ENCODE measurements around the gene CPZ.
"Not testable (repeated sequence)": the region's sequence is repeated elsewhere in the genome, so short reads cannot be mapped to it uniquely, and the experiment has no call there.

The CPZ gene

DNA sequence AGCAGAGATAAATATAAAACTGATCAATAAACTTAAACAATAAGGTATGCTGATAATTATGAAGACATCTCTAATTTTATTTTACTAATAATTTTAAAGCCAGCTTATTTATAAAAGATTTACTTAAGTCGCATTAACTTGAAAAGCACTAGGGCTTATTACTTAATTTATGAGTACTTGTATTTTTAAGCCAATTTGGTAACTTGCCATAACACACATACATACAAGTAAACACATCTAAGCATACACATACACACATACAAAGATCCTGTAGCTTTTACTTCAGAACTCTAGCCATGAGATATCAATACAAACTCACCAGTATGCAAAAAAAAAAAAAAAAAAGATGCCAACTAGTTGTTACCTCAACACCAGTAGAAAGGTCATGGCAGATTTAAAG is 22.4 kb upstream of the CPZ start:
- Histone ChIP-seq H3K36me3 (no peaks in the 10 kb centered on the region), H3K27me3 (no peaks in the 10 kb centered on the region), H3K4me3 (ENCODE audit: low read depth, low read length) (no peak overlapping the region), H3K4me1 (no peaks in the 10 kb centered on the region), H3K9me3 (no peaks in the 10 kb centered on the region; the same call in 1 of the 2 replicates)
- TF ChIP-seq, protein P1, sequence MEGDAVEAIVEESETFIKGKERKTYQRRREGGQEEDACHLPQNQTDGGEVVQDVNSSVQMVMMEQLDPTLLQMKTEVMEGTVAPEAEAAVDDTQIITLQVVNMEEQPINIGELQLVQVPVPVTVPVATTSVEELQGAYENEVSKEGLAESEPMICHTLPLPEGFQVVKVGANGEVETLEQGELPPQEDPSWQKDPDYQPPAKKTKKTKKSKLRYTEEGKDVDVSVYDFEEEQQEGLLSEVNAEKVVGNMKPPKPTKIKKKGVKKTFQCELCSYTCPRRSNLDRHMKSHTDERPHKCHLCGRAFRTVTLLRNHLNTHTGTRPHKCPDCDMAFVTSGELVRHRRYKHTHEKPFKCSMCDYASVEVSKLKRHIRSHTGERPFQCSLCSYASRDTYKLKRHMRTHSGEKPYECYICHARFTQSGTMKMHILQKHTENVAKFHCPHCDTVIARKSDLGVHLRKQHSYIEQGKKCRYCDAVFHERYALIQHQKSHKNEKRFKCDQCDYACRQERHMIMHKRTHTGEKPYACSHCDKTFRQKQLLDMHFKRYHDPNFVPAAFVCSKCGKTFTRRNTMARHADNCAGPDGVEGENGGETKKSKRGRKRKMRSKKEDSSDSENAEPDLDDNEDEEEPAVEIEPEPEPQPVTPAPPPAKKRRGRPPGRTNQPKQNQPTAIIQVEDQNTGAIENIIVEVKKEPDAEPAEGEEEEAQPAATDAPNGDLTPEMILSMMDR (IDR thresholded peaks at IDR 0.05; ENCODE audit: low read depth, low read length), result no peak
- DNase-seq, result no peak

DNA sequence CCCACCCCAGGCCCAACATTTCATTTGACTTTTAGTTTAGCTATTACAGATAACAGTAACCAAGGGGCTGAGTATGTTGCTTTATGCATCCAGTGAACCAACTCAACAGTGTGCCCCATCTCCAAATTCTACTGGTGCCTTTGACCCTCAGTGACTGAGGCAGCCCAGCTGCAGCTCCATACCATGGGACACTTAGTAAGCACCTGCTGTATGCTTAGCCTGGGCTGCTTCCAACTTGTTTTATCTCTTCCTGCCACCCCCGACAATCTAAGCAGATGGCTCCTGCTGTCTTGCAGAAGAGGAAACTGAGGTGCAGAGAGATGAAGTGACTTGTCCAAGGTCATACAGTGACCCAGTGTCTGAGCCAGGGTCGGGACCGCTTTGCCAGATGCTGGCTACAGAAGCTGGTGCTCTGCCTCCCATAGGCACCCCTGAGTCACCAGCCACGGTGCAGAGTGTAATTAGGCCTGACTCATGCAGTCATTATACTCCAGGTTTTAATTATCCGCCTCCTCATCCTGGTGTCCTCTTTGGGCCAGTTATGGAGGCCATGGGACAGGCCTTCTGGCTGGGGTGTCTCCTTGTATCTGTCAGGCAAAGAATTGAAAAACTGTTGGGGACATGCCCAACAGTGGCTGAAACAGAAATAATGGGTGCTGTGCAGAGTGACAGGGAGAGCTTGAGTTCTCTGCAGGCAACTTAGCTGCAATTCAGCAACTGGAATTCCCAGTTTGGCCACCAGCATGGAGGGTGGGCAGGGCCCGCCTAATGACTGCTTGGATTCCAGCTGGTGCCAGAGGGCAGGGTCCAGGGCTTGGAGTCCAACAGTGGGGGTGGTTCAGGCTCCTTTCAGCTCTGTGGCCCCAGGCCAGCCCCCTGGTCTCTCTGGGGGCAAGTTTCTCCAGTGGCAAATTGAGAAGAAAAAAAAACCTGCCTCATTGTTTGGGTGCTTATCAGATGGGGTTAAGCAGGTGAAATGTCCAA is 20.6 kb upstream of the CPZ start:
- Histone ChIP-seq H3K27me3 (no peaks in the 10 kb centered on the region), H3K4me3 (ENCODE audit: low read depth, low read length) (no peak overlapping the region), H3K4me1 (no peaks in the 10 kb centered on the region), H3K9me3 (no peaks in the 10 kb centered on the region; the same call in 1 of the 2 replicates), H3K36me3 (no peaks in the 10 kb centered on the region)
- DNase-seq, result no peak
- TF ChIP-seq, protein P1 (IDR thresholded peaks at IDR 0.05; ENCODE audit: low read depth, low read length), result no peak

DNA sequence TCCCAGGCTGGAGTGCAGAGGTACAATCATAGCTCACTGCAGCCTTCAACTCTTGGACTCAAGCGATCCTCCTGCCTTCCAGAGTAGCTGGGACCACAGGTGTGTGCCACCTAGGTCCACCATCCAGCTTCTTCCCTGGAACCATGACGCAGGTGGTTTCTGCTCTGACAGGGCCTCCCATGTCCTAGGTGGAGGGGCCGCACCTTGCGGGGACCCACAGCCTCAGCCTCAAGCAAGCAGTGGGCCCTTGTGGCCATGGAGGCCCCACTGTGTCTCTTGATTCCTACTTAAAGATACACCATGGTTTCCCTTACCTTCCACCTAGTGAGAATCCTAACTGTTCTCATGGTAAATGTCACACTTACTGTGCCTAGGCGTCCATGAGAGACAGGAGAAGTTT is 19.3 kb upstream of the CPZ start:
- H3K27me3 ChIP-seq, result no peaks in the 10 kb centered on the region
- TF ChIP-seq, protein P1 (IDR thresholded peaks at IDR 0.05; ENCODE audit: low read depth, low read length), result no peak

DNA sequence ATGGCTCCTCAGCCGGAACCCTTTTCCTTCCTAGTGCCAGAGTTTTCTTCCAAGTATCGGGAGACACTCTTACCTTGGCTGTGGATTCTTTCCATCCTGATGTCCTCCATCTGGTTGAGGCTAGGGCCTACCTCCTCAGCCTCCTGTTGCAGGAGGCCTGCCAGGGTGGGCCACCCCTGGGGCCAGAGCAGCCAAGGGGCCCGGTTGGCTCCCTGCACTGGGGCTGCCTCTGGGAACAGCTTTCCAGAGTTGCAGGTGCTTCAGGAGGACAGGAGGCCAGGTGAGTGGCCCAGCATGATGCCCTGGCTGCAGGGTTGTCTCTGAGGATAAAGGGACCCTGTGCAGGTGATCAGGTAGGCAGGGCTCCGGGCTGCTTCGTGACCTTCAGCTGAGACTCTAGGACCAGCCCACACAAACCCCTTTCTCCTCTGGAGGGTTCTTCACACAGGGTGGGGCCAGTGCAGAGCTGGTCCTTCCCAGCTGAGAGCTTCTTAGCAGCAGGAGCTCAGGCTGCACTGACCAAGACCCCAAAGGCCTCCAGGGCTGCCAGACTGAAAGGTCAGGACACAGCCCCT is 17.7 kb upstream of the CPZ start:
- no peak overlapping the region for H3K4me3 ChIP-seq (ENCODE audit: low read depth, low read length)
- no peaks in the 10 kb centered on the region; the same call in 1 of the 2 replicates for H3K4me1 ChIP-seq
- H3K9me3 ChIP-seq, result no peaks in the 10 kb centered on the region; the same call in 1 of the 2 replicates
- no peaks in the 10 kb centered on the region; the same call in 1 of the 2 replicates for H3K27me3 ChIP-seq
- no peak for DNase-seq
- H3K36me3 ChIP-seq, result no peaks in the 10 kb centered on the region
- TF ChIP-seq, protein P1 (IDR thresholded peaks at IDR 0.05; ENCODE audit: low read depth, low read length), result no peak

More for the DNA sequence above, 19.3 kb upstream of the CPZ start:
- H3K9me3 ChIP-seq, result no peaks in the 10 kb centered on the region; the same call in 1 of the 2 replicates
- no peak for DNase-seq
- H3K4me3 ChIP-seq (ENCODE audit: low read depth, low read length), result no peak overlapping the region
- H3K36me3 ChIP-seq, result no peaks in the 10 kb centered on the region
- H3K4me1 ChIP-seq, result no peaks in the 10 kb centered on the region

DNA sequence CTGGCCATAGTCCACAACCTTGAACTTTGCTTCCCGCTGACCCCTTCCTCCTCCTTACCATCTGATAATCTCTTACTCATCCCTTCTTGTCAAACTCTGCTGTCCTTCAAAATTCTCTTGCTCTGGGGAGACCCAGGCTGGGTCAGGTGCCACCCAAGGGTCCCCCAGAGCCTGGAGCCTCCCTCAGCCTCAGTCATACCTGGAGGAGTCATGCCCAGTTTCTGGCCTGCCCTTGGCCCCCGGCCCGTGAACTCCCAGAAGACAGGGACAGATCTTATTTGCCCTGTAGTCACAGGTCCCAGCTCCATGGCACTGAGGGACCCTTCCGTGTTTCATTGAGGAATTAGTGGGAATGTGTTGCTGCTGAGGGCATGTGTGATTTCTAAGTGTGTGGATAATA is 17.1 kb upstream of the CPZ start:
- TF ChIP-seq, protein P1 (IDR thresholded peaks at IDR 0.05; ENCODE audit: low read depth, low read length), result no peak
- Histone ChIP-seq H3K27me3 (peaks cover under 1% of the 10 kb centered on the region), H3K4me3 (ENCODE audit: low read depth, low read length) (no peak overlapping the region), H3K4me1 (no peaks in the 10 kb centered on the region; the same call in 1 of the 2 replicates), H3K36me3 (no peaks in the 10 kb centered on the region), H3K9me3 (no peaks in the 10 kb centered on the region; the same call in 1 of the 2 replicates)
- DNase-seq, result no peak

DNA sequence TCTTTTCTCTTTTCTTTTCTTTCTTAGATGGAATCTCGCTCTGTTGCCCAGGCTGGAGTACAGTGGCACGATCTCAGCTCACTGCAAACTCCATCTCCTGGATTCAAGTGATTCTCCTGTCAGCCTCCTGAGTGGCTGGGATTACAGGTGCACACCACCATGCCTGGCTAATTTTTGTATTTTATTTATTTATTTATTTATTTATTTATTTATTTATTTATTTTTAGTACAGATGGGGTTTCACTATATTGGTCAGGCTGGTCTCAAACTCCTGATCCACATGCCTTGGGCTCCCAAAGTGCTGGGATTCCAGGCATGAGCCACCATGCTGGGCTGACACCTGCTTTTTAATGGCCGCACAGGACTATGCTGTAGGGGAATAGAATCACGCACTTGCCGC is 16.0 kb upstream of the CPZ start:
- H3K9me3 ChIP-seq; H3K36me3 ChIP-seq; H3K4me3 ChIP-seq (ENCODE audit: low read depth, low read length); DNase-seq; H3K4me1 ChIP-seq: not testable (repeated sequence)
- H3K27me3 ChIP-seq, result peaks cover 12% of the 10 kb centered on the region

Measured in BE2C (cell line).